Skeletal muscle satellite cell (primary cell): ENCODE results near the gene KLHL24.
"Not testable (repeated sequence)": the region's sequence is repeated elsewhere in the genome, so short reads cannot be mapped to it uniquely, and the experiment has no call there.

Experiments used
- H3K27me3 ChIP-seq: 2 replicates; pipeline ENCODE4 v1.7.0; 2013; ENCODE audit warnings: low read length; ENCODE audit not compliant: control insufficient read depth, insufficient read depth
- H3K36me3 ChIP-seq: 2 replicates; pipeline ENCODE4 v1.7.0; 2013; ENCODE audit warnings: mild to moderate bottlenecking, control low read depth, low read length; ENCODE audit not compliant: insufficient read depth
- H3K4me1 ChIP-seq: 2 replicates; pipeline ENCODE4 v1.7.0; 2013; ENCODE audit warnings: low read length; ENCODE audit not compliant: control insufficient read depth, insufficient read depth
- H3K4me2 ChIP-seq: 2 replicates; pipeline ENCODE4 v1.7.0; 2013; ENCODE audit warnings: mild to moderate bottlenecking, low read length
- H3K4me3 ChIP-seq: 2 replicates; pipeline ENCODE4 v1.7.0; 2013; ENCODE audit warnings: low read length
- H3K9ac ChIP-seq: 2 replicates; pipeline ENCODE4 v1.7.0; 2013; ENCODE audit warnings: mild to moderate bottlenecking, low read depth, low read length, moderate library complexity
- H3K9me3 ChIP-seq: replicated peaks from 2 replicates; pipeline ENCODE4 v1.7.0; 2013; ENCODE audit warnings: mild to moderate bottlenecking, control low read depth, low read length

Gene KLHL24

DNA sequence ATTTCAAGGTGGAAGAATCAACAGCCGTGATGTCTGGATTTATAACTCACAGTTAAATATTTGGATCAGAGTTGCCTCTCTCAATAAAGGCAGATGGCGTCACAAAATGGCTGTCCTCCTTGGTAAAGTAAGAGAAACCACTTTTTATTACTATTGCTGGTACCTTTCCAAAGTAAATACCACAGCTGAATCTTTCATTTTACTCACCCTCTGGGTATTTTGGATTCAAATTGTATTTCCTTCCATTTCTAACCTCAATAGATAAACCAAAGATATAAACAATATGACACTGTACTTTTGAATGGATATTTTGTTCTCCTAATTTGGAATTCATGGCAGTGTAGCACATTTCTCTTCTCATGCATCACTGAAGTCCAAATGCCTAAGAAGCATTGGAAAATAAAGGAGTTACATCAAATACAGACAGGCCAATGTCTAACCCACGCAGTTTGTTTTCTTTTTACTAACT is 29.5 kb downstream of the KLHL24 start:
- Histone ChIP-seq H3K27me3 (no peaks in the 10 kb centered on the region), H3K36me3 (no peaks in the 10 kb centered on the region)

DNA sequence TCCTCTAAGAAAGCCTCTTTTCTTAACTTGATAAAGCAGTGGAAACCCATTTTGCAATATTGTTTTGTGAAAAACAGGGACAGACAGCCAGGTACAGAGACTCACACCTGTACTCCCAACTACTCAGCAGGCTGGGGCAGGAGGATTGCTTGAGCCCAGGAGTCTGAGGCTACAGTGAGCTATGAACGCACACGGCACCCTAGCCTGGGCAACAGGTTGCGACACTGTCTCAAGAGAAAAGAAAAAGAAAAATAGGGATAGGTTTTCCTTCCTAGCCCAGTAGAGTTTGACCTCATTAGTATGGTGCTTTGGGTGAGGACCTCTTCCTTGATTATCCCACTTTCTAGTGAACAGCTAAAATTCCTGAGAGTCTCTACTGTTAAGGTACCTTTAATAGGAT is 44.6 kb downstream of the KLHL24 start:
- H3K36me3 ChIP-seq, result no peaks in the 10 kb centered on the region
- no peaks in the 10 kb centered on the region for H3K27me3 ChIP-seq
- H3K9ac ChIP-seq, result no peak overlapping the region
- H3K9me3 ChIP-seq, result no peaks in the 10 kb centered on the region
- no peaks in the 10 kb centered on the region for H3K4me1 ChIP-seq
- H3K4me2 ChIP-seq, result no peak overlapping the region
- no peak overlapping the region for H3K4me3 ChIP-seq

More for the DNA sequence above, 29.5 kb downstream of the KLHL24 start:
- peaks cover 11% of the 10 kb centered on the region for H3K4me1 ChIP-seq
- H3K4me2 ChIP-seq, result peak overlapping the region; percentile 30
- no peaks in the 10 kb centered on the region for H3K9me3 ChIP-seq
- H3K9ac ChIP-seq, result peak overlapping the region; percentile 18
- no peak overlapping the region for H3K4me3 ChIP-seq

DNA sequence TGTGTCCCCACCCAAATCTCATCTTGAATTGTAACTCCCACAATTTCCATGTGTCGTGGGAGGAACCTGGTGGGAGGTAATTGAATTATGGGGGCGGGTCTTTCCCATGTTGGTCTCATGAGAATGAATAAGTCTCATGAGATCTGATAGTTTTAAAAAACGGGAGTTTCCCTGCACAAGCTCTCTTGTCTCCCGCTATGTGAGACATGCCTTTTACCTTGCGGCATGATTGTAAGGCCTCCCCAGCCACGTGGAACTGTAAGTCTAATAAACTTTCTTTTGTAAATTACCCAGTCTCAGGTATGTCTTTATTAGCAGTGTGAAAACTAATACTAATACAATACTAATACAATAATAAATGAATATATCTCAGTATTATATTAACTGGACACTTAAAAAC is 52.3 kb downstream of the KLHL24 start:
- Histone ChIP-seq H3K4me1 (no peaks in the 10 kb centered on the region), H3K36me3 (no peaks in the 10 kb centered on the region), H3K9ac (no peak overlapping the region), H3K4me2 (no peak overlapping the region), H3K27me3 (no peaks in the 10 kb centered on the region), H3K4me3 (no peak overlapping the region), H3K9me3 (no peaks in the 10 kb centered on the region)

DNA sequence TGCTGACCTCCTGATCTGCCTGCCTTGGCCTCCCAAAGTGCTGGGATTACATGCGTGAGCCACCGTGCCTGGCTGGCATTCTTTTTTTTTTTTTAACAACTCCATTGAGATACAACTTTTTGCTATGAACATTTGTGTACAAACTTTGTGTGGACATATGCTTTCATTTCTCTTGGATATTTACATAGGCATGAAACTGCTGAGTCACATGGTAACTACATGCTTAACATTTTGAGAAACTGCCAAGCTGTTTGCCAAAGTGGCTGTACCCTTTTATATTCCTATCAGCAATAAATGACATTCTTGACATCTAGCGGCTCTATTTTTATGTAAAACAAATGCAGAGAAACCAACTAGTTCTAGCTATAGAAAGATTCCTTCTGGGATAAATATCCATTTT is 53.5 kb downstream of the KLHL24 start:
- no peak overlapping the region for H3K4me3 ChIP-seq
- no peaks in the 10 kb centered on the region for H3K9me3 ChIP-seq

DNA sequence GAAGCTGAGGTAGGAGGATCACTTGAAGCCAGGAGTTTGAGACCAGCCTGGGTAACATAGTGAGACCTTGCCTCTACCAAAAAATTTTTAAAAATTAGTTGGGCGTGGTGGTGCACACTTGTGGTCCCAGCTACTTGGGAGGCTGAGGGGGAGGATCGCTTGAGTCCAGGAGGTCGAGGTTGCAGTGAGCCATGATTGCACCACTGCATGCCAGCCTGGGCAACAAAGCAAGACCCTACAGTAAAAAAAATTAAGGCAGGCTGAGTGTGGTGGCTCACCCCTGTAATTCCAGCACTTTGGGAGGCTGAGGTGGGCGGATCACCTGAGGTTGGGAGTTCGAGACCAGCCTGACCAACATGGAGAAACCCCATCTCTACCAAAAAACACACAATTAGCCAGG is 54.2 kb downstream of the KLHL24 start:
- not testable (repeated sequence) for H3K36me3 ChIP-seq, H3K9me3 ChIP-seq, H3K4me2 ChIP-seq, H3K27me3 ChIP-seq, H3K4me3 ChIP-seq, H3K9ac ChIP-seq, H3K4me1 ChIP-seq

More for the DNA sequence above, 53.5 kb downstream of the KLHL24 start:
- Histone ChIP-seq H3K27me3 (no peaks in the 10 kb centered on the region), H3K9ac (no peak overlapping the region), H3K4me2 (no peak overlapping the region), H3K36me3 (no peaks in the 10 kb centered on the region), H3K4me1 (no peaks in the 10 kb centered on the region)

DNA sequence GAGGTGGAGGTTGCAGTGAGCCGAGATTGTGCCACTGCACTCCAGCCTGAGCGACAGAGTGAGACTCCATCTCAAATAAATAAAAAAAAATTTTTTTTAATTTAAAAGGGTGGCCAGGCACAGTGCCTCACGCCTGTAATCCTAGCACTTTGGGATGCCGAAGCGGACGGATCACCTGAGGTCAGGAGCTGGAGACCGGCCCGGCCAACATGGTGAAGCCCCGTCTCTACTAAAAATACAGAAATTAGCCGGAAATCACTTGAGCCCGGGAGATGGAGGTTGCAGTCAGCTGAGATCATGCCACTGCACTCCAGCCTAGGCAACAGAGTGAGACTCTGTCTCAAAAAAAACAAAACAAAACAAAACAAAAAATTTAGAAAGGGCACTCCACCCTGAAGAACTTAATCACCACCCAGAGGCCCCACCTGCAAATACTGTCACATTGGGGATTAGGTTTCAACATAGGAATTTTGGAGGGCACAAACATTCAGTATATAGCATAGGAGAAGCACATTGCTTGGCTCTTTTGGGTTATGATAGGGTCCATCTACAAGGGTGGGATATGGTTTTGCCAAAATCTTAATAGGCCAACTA is 55.1 kb downstream of the KLHL24 start:
- no peaks in the 10 kb centered on the region for H3K9me3 ChIP-seq
- H3K36me3 ChIP-seq, result no peaks in the 10 kb centered on the region
- H3K4me2 ChIP-seq, result no peak overlapping the region
- H3K4me1 ChIP-seq, result no peaks in the 10 kb centered on the region
- no peaks in the 10 kb centered on the region for H3K27me3 ChIP-seq
- no peak overlapping the region for H3K9ac ChIP-seq
- no peak overlapping the region for H3K4me3 ChIP-seq

DNA sequence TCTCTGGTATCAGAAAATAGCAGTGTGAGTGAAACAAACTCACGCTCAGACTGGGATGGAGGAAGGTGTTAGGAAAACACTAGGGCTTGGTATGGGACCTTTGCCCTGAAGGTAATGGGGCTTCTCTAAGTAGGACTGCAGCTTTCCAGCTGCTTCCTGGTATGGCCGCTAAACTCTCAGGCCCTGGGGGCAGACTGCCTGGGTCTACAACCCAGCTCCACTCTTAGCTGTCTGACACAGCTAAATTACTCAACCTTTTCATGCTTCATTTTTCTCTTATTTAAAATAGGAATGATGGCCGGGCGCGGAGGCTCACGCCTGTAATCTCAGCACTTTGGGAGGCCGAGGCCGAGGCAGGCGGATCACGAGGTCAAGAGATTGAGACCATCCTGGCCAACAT is 57.0 kb downstream of the KLHL24 start:
- Histone ChIP-seq H3K4me2 (no peak overlapping the region), H3K27me3 (no peaks in the 10 kb centered on the region), H3K36me3 (no peaks in the 10 kb centered on the region), H3K4me1 (peaks cover 3% of the 10 kb centered on the region), H3K4me3 (no peak overlapping the region), H3K9ac (no peak overlapping the region), H3K9me3 (no peaks in the 10 kb centered on the region)

DNA sequence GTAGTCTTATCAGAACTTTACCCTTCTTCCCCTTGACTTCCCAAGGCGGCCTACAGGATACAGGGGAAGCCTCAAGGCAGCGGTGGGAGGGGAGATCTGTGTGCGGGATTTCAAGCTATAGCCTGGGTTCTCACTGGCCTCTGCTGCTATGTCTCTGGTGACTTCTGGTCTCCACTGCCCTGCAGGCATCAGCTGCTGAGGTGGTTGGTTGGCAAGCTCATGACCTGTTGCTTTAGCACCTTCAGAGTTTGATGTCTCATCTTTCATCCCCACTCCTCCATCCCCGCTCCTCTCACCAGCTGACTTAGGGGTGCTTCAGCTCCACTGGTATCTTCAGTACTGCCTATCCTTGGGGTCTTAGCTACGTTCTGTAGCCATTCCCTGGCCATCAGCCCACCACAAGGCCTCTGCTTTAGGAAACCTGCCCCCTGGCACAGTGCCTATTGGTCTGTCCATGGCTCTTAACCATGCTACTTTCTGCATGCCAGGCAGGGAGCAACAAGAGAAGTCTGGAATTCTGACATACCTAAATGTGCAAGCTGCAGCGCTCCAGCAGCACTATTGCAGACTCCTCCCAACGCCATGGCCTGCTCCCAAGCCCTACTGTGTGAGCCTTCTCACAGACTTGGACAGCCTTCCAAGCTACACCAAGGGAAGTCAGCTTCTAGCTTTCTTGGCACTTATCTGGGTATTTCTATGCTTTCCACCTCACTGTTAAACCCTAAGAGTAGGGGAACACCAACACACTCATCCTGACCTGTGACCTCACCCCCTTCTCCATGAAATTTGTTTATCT is 60.3 kb downstream of the KLHL24 start:
- Histone ChIP-seq H3K27me3 (no peaks in the 10 kb centered on the region), H3K4me3 (no peak overlapping the region), H3K4me1 (peaks cover 18% of the 10 kb centered on the region)

DNA sequence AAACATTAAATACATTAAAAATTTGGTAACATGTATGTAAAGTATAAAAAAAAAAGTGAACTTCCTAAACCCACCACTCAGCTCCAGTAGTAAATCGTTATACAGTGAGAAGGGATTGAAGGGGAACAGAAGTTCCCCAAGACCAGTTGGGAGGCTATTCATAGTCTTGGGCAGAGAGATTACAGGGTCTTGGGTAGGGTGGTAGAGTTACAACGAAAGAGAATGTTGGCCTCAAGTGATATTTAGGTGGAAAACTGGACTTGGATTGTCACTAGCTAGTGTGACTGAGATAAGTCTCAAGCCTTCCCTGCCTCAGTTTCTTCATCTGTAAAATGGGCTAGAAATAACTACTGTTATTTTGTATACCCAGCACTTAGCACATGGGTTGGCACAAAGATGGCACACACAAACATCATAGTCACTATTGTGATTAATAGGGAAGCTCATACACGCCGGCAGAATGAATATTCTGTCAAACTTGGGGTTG is 61.7 kb downstream of the KLHL24 start:
- peaks cover 18% of the 10 kb centered on the region for H3K4me1 ChIP-seq
- peak overlapping the region; percentile 97 for H3K4me3 ChIP-seq
- no peaks in the 10 kb centered on the region for H3K9me3 ChIP-seq
- peaks cover 5% of the 10 kb centered on the region for H3K36me3 ChIP-seq
- peak overlapping the region; percentile 95 for H3K9ac ChIP-seq
- H3K27me3 ChIP-seq, result no peaks in the 10 kb centered on the region
- peak overlapping the region; percentile 76 for H3K4me2 ChIP-seq

More for the DNA sequence above, 60.3 kb downstream of the KLHL24 start:
- H3K4me2 ChIP-seq, result no peak overlapping the region
- H3K9me3 ChIP-seq, result no peaks in the 10 kb centered on the region
- no peak overlapping the region for H3K9ac ChIP-seq
- no peaks in the 10 kb centered on the region for H3K36me3 ChIP-seq

DNA sequence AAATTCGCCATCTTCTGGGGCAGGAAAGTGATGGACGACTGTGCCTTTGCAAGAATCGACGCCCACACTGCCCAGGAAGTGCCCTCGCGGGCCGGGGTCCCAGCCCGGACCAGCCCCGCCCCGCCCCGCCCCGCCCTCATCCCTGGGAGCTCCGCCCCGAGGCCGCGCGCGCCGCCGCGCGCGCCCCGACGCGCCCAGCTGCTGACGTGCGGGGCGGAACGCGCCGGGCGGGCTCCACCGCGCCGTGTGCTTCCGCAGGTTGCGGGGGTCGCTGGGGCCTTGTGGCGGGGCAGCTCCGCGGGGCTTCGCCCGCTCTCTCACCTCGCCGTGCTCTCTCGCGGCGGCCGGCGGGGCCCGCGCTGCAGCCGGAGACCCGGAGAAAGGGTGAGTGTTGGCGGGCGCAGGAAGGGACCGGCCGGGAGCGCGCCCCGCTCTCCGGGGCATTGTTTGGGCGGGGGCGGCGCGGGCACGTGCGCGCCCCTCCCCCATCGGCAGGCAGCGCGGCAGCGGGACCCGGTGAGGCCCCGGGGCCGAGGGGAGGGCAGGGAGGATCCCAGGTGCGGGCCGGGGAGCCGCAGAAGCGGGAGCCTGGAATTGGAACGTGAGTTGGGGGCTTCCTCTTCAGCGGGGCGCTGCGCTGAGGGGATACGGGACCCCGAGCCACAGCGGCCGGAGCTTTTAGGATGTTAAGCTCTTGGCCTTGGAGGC is 62.3 kb downstream of the KLHL24 start, which contains the start of gene YEATS2:
TSS of gene YEATS2 (plus strand) at position 188 of the 708 bp plus-strand sequence. CDS start 17,366 bp downstream, outside the sequence.
- Histone ChIP-seq H3K27me3 (no peaks in the 10 kb centered on the region), H3K9ac (peak within 1 kb of the TSS; percentile 95), H3K4me3 (peak within 1 kb of the TSS; percentile 97), H3K9me3 (no peaks in the 10 kb centered on the region), H3K4me1 (peaks cover 18% of the 10 kb centered on the region), H3K4me2 (peak within 1 kb of the TSS; percentile 86), H3K36me3 (peaks cover 5% of the 10 kb centered on the region)

DNA sequence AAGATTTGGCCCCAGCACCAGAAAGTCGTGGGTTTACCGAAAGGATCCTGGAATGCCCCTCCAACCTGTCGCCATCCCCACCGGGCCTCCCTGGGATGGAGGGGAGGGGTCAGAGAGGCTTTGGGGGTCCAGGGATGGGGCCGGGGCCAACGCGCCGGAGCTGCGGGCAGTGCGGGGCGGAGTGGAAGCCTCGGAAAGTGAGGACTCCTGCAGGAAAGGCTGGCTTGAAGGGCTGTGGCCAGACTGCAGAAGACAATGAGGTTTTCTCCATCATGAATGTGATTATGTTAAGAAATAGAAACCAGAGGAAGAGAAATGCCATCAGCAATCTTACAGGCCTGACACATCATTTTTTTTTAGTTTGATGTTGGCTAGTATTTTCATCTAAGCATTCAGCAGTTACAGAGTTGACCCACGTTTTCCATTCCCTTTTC is 62.9 kb downstream of the KLHL24 start:
- no peaks in the 10 kb centered on the region for H3K27me3 ChIP-seq
- H3K4me2 ChIP-seq, result peak overlapping the region; percentile 86
- peaks cover 18% of the 10 kb centered on the region for H3K4me1 ChIP-seq
- H3K36me3 ChIP-seq, result peaks cover 5% of the 10 kb centered on the region
- peak overlapping the region; percentile 97 for H3K4me3 ChIP-seq
- H3K9me3 ChIP-seq, result no peaks in the 10 kb centered on the region
- H3K9ac ChIP-seq, result peak overlapping the region; percentile 95
